K562 (cell line): Measurements from ENCODE around the gene BET1L.

Experiments used
- BHLHE40 ChIP-seq: IDR thresholded peaks from 2 replicates; pipeline ENCODE4 v1.6.1; 2011; ENCODE audit warnings: low read length, improper control_type of control experiment
- ELK1 ChIP-seq: sonication (generic); formaldehyde crosslinking; IDR thresholded peaks from 2 replicates; pipeline ENCODE4 v1.8.1; 2022; ENCODE audit warnings: missing genetic modification reagents
- GATAD2B ChIP-seq: fragments of 450-650 bp; IDR thresholded peaks from 2 replicates; pipeline ENCODE4 v1.6.1; 2017; ENCODE audit warnings: mild to moderate bottlenecking, borderline replicate concordance
- GTF2A2 ChIP-seq: IDR thresholded peaks from 2 replicates; pipeline ENCODE4 v1.6.1; 2016; ENCODE audit warnings: mild to moderate bottlenecking, missing genetic modification characterization, missing compliant biosample characterization
- KDM4B ChIP-seq, 2 experiments: fragments of 450-650 bp in 1 of 2; sonication (generic) in 1 of 2; IDR thresholded peaks; 2 replicates each; pipeline ENCODE4 v1.6.1; 2016 to 2017; ENCODE audit warnings: borderline replicate concordance in 2 of 2, antibody characterized with exemption in 1 of 2, low read depth in 1 of 2, mild to moderate bottlenecking in 1 of 2
- MEF2A ChIP-seq: IDR thresholded peaks from 2 replicates; pipeline ENCODE4 v1.6.1; 2011; ENCODE audit warnings: low read depth, mild to moderate bottlenecking, low read length, moderate library complexity; ENCODE audit not compliant: control insufficient read depth
- NR1H2 ChIP-seq: sonication (generic); formaldehyde crosslinking; IDR thresholded peaks from 2 replicates; pipeline ENCODE4 v1.4.0; 2020; ENCODE audit warnings: mild to moderate bottlenecking, missing genetic modification reagents
- RAD21 ChIP-seq, 2 experiments: fragments of 250-450 bp in 1 of 2; fragments of 450-650 bp in 1 of 2; sonication (Bioruptor Pico) in 1 of 2; formaldehyde crosslinking in 1 of 2; IDR thresholded peaks in 1 of 2; conservative IDR thresholded peaks in 1 of 2; 2 replicates each; pipeline versions ENCODE4 v1.4.0 to v1.8.0; 2020 to 2022; ENCODE audit warnings: mild to moderate bottlenecking in 2 of 2, moderate library complexity in 1 of 2
- USF2 ChIP-seq: sonication (generic); formaldehyde crosslinking; IDR thresholded peaks from 2 replicates; pipeline ENCODE4 v1.5.0; 2020; ENCODE audit warnings: missing genetic modification reagents

GRCh38 chr11:215581-216037, 8.4 kb upstream of the BET1L start:
- TF ChIP-seq GTF2A2 (tag): no peak
- no peak for TF ChIP-seq ELK1 (CRISPR knock-in tag)
- no peak for TF ChIP-seq MEF2A
- TF ChIP-seq NR1H2: no peak
- no peak for TF ChIP-seq GATAD2B
- TF ChIP-seq KDM4B (IDR thresholded peaks at IDR 0.05; ENCODE audit: borderline replicate concordance in 2 of 2, low read depth in 1 of 2): no peak
- TF ChIP-seq BHLHE40: no peak
- TF ChIP-seq USF2 (CRISPR knock-in tag): no peak
- no peak for TF ChIP-seq RAD21 (CRISPR knock-in tag; conservative IDR thresholded peaks at IDR 0.05 in 1 of 2, IDR thresholded peaks at IDR 0.05 in 1 of 2)
